Measurements from ENCODE around the gene FAS. TPM values are rescaled to one million over a fixed set of nuclear protein-coding genes. Genes with fewer than 3 reads are reported as not detected.

Gene FAS
- polyA plus RNA-seq, 3 donors = 27.3 to 28.9 (median 27.9) TPM

DNA sequence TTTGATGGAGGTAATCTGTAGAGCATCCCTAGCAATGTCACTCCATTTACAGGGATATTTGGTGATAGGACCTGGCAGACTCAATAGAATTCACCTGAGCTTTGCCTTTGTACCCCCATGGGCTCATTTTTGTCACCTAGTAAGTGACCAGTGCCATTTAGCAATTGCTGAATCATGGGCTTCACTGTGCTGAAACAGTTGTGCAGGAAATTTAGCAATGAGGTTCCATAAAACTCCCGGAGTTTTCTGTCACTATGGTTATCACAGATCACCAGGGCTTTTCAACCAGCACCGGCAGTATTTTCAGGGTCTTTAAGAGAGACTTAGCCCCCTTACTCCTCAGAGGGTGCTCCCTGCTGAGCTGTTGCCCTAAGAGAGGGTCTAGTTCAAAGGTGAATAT is 40.2 kb downstream of the FAS start:
- DNase-seq = peak; percentile 26 to 79 (median 68)
- H3K79me2 ChIP-seq (ENCODE audit: insufficient read depth, low read length) = no peaks in the 10 kb centered on the region
- H3K4me1 Mint-ChIP-seq = peaks cover 47% of the 10 kb centered on the region
- H3K9ac ChIP-seq (ENCODE audit: insufficient read depth, low read length, poor library complexity, severe bottlenecking) = no peak overlapping the region
- no peaks in the 10 kb centered on the region for H4K20me1 ChIP-seq (ENCODE audit: insufficient read depth, low read length)
- H3K9me3 ChIP-seq (replicated peaks in 1 of 2; ENCODE audit: control insufficient read depth in 1 of 2, insufficient read depth in 1 of 2, low read length in 2 of 2) = no peaks in the 10 kb centered on the region
- H3K27me3 ChIP-seq (ENCODE audit: control insufficient read depth in 2 of 2, insufficient read depth in 2 of 2, low read length in 2 of 2) = peaks cover 0 to 2% of the 10 kb centered on the region in 2 donors
- peak overlapping the region in 1 of 2 donors; percentile 51 for H3K4me3 Mint-ChIP-seq
- H2AFZ ChIP-seq (ENCODE audit: insufficient read depth, low read depth, low read length, poor library complexity, severe bottlenecking) = peak overlapping the region; percentile 45
- intact Hi-C loops (cut with micrococcal nuclease) = loop anchor here (2.0 to 10.0 kb wide), 6 partner anchors 38 to 184 kb away; partner anchors contain the start of gene FAS (in 1 of the 2)
- H3K9me3 Mint-ChIP-seq = peaks cover 0 to 2% (median 0%) of the 10 kb centered on the region in 7 donors
- peaks cover 0 to 6% of the 10 kb centered on the region in 2 donors for H3K36me3 ChIP-seq (replicated peaks in 1 of 2; ENCODE audit: control insufficient read depth in 1 of 2, insufficient read depth in 2 of 2, low read length in 2 of 2)
- TF ChIP-seq, protein P1, sequence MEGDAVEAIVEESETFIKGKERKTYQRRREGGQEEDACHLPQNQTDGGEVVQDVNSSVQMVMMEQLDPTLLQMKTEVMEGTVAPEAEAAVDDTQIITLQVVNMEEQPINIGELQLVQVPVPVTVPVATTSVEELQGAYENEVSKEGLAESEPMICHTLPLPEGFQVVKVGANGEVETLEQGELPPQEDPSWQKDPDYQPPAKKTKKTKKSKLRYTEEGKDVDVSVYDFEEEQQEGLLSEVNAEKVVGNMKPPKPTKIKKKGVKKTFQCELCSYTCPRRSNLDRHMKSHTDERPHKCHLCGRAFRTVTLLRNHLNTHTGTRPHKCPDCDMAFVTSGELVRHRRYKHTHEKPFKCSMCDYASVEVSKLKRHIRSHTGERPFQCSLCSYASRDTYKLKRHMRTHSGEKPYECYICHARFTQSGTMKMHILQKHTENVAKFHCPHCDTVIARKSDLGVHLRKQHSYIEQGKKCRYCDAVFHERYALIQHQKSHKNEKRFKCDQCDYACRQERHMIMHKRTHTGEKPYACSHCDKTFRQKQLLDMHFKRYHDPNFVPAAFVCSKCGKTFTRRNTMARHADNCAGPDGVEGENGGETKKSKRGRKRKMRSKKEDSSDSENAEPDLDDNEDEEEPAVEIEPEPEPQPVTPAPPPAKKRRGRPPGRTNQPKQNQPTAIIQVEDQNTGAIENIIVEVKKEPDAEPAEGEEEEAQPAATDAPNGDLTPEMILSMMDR (IDR thresholded peaks at IDR 0.05) = no peak
- WGBS (ENCODE audit: insufficient coverage) = no CpG with 5 or more reads among the region's 2 CpGs
- peak overlapping the region; percentile 76 to 94 (median 90) for H3K27ac Mint-ChIP-seq
- peaks cover 43 to 47% of the 10 kb centered on the region in 2 donors for H3K4me1 ChIP-seq (ENCODE audit: control insufficient read depth in 1 of 2, insufficient read depth in 2 of 2, low read length in 2 of 2)
- H3K4me2 ChIP-seq (replicated peaks; ENCODE audit: extremely low read depth, low read length, poor library complexity, severe bottlenecking) = peak overlapping the region; percentile 54
- peaks cover 0 to 5% (median 4%) of the 10 kb centered on the region in 3 donors for H3K27me3 Mint-ChIP-seq (ENCODE audit: low read depth in 3 of 3)
- H3K36me3 Mint-ChIP-seq = peaks cover 13 to 20% of the 10 kb centered on the region in 2 donors
- H3K27ac ChIP-seq (ENCODE audit: low read depth in 1 of 2, low read length in 2 of 2) = peak overlapping the region in 1 of 2 donors; percentile 72
- H3K4me3 ChIP-seq (replicated peaks in 1 of 3; ENCODE audit: low read depth in 2 of 3, low read length in 3 of 3) = peak overlapping the region in 1 of 3 experiments; percentile 19

DNA sequence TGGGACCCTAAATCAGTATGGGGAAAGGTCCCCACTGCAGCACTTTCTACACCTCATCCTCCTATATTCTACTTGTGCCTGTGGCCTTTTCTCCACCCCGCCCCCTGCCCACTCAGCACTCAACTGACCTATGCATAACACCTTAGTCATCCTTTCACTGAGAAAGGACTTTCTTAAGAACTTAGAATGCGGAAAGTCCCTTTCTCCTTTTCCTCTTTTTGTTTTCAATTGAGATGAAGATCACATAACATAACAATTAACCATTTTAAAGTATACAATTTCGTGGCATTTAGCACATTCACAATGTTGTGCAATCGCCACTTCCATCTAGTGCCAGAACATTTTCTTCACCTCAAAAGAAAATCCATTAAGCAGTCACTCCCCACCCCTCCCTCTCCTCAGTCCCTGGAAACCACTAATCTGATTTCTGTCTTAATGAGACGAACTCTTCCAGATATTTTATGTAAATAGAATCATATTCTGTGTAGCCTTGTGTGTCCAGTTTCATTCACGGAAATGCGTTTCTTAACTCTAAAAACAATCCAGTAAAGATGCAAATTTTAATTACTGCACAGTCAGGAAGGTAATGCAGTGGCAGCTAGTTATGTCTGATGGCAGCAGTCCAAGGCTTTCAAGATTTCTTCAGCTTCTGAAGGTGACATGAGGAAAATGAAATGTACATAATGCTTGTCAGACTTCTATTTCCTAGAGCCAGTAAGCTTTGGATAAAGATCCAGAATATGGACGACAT is 41.7 kb downstream of the FAS start:
- peak overlapping the region; percentile 76 to 94 (median 90) for H3K27ac Mint-ChIP-seq
- H3K36me3 Mint-ChIP-seq = peaks cover 5 to 14% of the 10 kb centered on the region in 2 donors
- peak overlapping the region; percentile 13 to 64 for H3K4me3 Mint-ChIP-seq

More for the DNA sequence above, 41.7 kb downstream of the FAS start:
- TF ChIP-seq, protein P1 (IDR thresholded peaks at IDR 0.05) = no peak
- Histone ChIP-seq H3K79me2 (ENCODE audit: insufficient read depth, low read length) (no peaks in the 10 kb centered on the region), H3K4me3 (replicated peaks in 1 of 3; ENCODE audit: low read depth in 2 of 3, low read length in 3 of 3) (peak overlapping the region in 1 of 3 experiments; percentile 43), H3K36me3 (replicated peaks in 1 of 2; ENCODE audit: control insufficient read depth in 1 of 2, insufficient read depth in 2 of 2, low read length in 2 of 2) (no peaks in the 10 kb centered on the region), H3K27ac (ENCODE audit: low read depth in 1 of 2, low read length in 2 of 2) (peak overlapping the region; percentile 2 to 77), H4K20me1 (ENCODE audit: insufficient read depth, low read length) (no peaks in the 10 kb centered on the region), H3K4me2 (replicated peaks; ENCODE audit: extremely low read depth, low read length, poor library complexity, severe bottlenecking) (peak overlapping the region; percentile 56), H2AFZ (ENCODE audit: insufficient read depth, low read depth, low read length, poor library complexity, severe bottlenecking) (no peak overlapping the region), H3K9me3 (replicated peaks in 1 of 2; ENCODE audit: control insufficient read depth in 1 of 2, insufficient read depth in 1 of 2, low read length in 2 of 2) (no peaks in the 10 kb centered on the region), H3K9ac (ENCODE audit: insufficient read depth, low read length, poor library complexity, severe bottlenecking) (no peak overlapping the region), H3K27me3 (ENCODE audit: control insufficient read depth in 2 of 2, insufficient read depth in 2 of 2, low read length in 2 of 2) (peaks cover 0 to 2% of the 10 kb centered on the region in 2 donors), H3K4me1 (ENCODE audit: control insufficient read depth in 1 of 2, insufficient read depth in 2 of 2, low read length in 2 of 2) (peaks cover 46 to 60% of the 10 kb centered on the region in 2 donors)
- Mint-ChIP-seq H3K27me3 (ENCODE audit: low read depth in 3 of 3) (peaks cover 0 to 5% (median 4%) of the 10 kb centered on the region in 3 donors), H3K9me3 (peaks cover 0 to 2% (median 0%) of the 10 kb centered on the region in 7 donors), H3K4me1 (peaks cover 57% of the 10 kb centered on the region)
- DNase-seq = peak; percentile 84 to 95 (median 90)
- WGBS (ENCODE audit: insufficient coverage) = 7% methylated on average over 3 of the region's 8 CpGs
- intact Hi-C loops (cut with micrococcal nuclease) = loop anchor here (5.0 to 10.0 kb wide), 4 partner anchors 40 to 90 kb away; partner anchors contain the start of gene FAS (in 1 of the 2)
